GM19395 (cell line): Measurements from ENCODE around the gene SPPL2A.
"Not testable (repeated sequence)": the region's sequence is repeated elsewhere in the genome, so short reads cannot be mapped to it uniquely, and the experiment has no call there.

Source experiments
- ATAC-seq: cut with Tn5 transposase; IDR thresholded peaks from one replicate; pipeline ENCODE4 v1.9.1; 2021; ENCODE audit warnings: mild to moderate bottlenecking, moderate library complexity; ENCODE audit not compliant: unreplicated experiment

SPPL2A gene

GRCh38 chr15:50765195-50765967 lies at the start of gene SPPL2A:
Gene SPPL2A (minus strand): TSS chr15:50765706. CDS start chr15:50765533, 173 bp downstream.
- peak; percentile 87 for ATAC-seq

- ATAC-seq = no peak
Observed at GRCh38 chr15:50814634-50815033, 49.1 kb upstream of the SPPL2A start.

- no peak for ATAC-seq
Observed at GRCh38 chr15:50813865-50814264, 48.4 kb upstream of the SPPL2A start.

- no peak for ATAC-seq
Observed at GRCh38 chr15:50813089-50813488, 47.6 kb upstream of the SPPL2A start.

- ATAC-seq = not testable (repeated sequence)
Observed at GRCh38 chr15:50812181-50812506, 46.6 kb upstream of the SPPL2A start.

- ATAC-seq = not testable (repeated sequence)
Observed at GRCh38 chr15:50811461-50812180, 46.1 kb upstream of the SPPL2A start.

- ATAC-seq = no peak
Observed at GRCh38 chr15:50810128-50810527, 44.6 kb upstream of the SPPL2A start.

GRCh38 chr15:50808728-50809127 lies 43.2 kb upstream of the SPPL2A start:
- no peak for ATAC-seq

- ATAC-seq = no peak
Observed at GRCh38 chr15:50803479-50804180, 38.1 kb upstream of the SPPL2A start.

- no peak for ATAC-seq
Observed at GRCh38 chr15:50800715-50801114, 35.2 kb upstream of the SPPL2A start.

GRCh38 chr15:50798684-50799083 lies 33.2 kb upstream of the SPPL2A start:
- no peak for ATAC-seq

- no peak for ATAC-seq
Observed at GRCh38 chr15:50797926-50798325, 32.4 kb upstream of the SPPL2A start.

GRCh38 chr15:50791486-50791885 lies 26.0 kb upstream of the SPPL2A start:
- no peak for ATAC-seq

GRCh38 chr15:50790778-50791453 lies 25.4 kb upstream of the SPPL2A start:
- no peak for ATAC-seq

- ATAC-seq = no peak
Observed at GRCh38 chr15:50786871-50787270, 21.4 kb upstream of the SPPL2A start.

- ATAC-seq = no peak
Observed at GRCh38 chr15:50786438-50786837, 20.9 kb upstream of the SPPL2A start.

GRCh38 chr15:50783895-50784294 lies 18.4 kb upstream of the SPPL2A start:
- ATAC-seq = no peak

GRCh38 chr15:50783411-50783810 lies 17.9 kb upstream of the SPPL2A start:
- no peak for ATAC-seq

GRCh38 chr15:50778086-50778485 lies 12.6 kb upstream of the SPPL2A start:
- no peak for ATAC-seq

GRCh38 chr15:50777042-50777441 lies 11.5 kb upstream of the SPPL2A start:
- no peak for ATAC-seq

GRCh38 chr15:50774450-50774849 lies 8.9 kb upstream of the SPPL2A start:
- ATAC-seq = no peak
